ENCODE data around the gene UBE2G1. TPM values are rescaled to one million over a fixed set of nuclear protein-coding genes. Genes with fewer than 3 reads are reported as not detected.

The UBE2G1 gene
- polyA plus RNA-seq, 3 donors: 53.6 to 59.7 (median 57.6) TPM

GRCh38 chr17:4310354-4311060, 56.0 kb downstream of the UBE2G1 start:
- no peak for DNase-seq

- no peak for DNase-seq
Measured at GRCh38 chr17:4309897-4310296, 56.6 kb downstream of the UBE2G1 start.

- DNase-seq: no peak
Measured at GRCh38 chr17:4307179-4307930, 59.1 kb downstream of the UBE2G1 start.

DNA sequence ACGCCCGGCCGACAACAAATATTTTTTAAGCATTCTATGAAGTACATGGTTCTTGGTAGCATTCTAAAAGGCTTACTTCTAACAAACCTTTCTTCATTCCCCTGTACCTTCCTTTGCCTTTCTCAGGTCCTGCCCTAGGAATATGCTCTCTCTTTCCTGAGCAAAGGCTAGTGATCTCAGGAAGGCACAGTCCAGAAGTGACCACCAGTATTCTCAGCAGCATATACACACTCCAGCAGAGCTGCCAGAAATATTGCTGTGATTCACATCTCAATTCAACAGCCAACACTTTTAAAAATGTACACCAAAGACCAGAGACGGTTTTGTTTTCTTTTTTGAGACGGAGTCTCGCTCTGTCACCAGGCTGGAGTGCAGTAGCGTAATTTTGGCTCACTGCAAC, 61.3 kb downstream of the UBE2G1 start:
- DNase-seq: no peak

- DNase-seq: no peak
Measured at GRCh38 chr17:4304417-4305027, 62.0 kb downstream of the UBE2G1 start.

GRCh38 chr17:4301066-4301465, 65.4 kb downstream of the UBE2G1 start:
- no peak for DNase-seq

- no peak for DNase-seq
Measured at GRCh38 chr17:4297351-4297750, 69.1 kb downstream of the UBE2G1 start.

GRCh38 chr17:4295686-4296085, 70.8 kb downstream of the UBE2G1 start:
- no peak for DNase-seq

GRCh38 chr17:4293572-4293971, 72.9 kb downstream of the UBE2G1 start:
- DNase-seq: no peak

GRCh38 chr17:4287710-4288109, 78.8 kb downstream of the UBE2G1 start:
- DNase-seq: no peak

GRCh38 chr17:4276514-4276913, 90.0 kb downstream of the UBE2G1 start:
- no peak for DNase-seq

DNA sequence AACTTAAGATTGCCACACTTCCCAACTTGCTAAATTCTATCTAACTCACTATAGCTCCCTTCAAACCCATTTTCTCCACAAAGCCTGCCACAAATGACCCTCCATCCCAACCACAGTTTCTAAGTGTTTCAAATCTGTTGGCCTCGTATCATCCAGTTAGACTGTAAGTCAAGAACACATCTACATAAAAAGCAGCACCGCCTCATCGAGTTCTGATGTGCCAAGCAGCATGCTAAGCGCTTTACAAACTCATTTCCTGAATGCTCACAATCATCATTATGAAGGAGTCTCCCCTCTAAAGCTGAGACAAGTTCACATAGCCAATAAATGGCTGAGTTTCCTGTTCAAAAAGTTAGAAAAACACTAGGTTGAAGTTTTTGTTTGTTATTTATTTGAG, 93.5 kb downstream of the UBE2G1 start:
- no peak for DNase-seq

DNA sequence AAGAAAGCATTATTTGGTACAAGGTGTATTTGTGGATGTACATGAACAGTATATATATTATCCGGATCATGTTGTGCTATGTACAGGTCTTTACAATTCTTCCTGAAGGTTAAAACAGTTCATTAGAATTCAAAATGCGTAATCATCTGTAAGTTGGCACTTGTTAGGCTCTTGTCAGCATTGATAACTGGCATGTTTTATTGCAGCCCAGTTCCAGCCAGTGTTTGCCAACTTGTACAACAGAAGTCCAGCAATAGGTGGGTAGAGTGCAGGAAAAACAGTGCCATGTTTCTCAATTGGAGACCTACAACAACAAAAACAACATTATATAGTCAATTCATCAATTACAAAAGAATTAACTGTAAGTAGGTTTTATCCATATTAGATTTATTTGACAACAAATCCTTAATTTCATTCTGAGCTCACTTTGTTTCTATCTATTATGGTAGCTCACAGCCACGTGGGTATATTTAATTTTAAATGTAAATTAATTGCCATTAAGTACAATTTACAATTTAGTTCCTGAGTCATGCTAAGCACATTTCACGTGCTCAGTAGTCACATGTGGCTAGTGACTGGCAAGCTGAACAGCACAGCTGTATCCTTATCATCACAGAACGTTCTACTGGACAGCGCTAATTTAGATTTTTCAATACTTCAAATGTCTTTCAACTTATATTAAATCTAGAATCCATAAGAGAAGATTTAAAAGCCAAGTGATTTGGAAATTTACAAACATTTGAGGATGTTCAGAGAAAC, 94.1 kb downstream of the UBE2G1 start:
- no peak for DNase-seq

GRCh38 chr17:4270736-4271135, 95.7 kb downstream of the UBE2G1 start:
- DNase-seq: no peak

- DNase-seq: no peak
Measured at GRCh38 chr17:4269915-4270314, 96.6 kb downstream of the UBE2G1 start.

DNA sequence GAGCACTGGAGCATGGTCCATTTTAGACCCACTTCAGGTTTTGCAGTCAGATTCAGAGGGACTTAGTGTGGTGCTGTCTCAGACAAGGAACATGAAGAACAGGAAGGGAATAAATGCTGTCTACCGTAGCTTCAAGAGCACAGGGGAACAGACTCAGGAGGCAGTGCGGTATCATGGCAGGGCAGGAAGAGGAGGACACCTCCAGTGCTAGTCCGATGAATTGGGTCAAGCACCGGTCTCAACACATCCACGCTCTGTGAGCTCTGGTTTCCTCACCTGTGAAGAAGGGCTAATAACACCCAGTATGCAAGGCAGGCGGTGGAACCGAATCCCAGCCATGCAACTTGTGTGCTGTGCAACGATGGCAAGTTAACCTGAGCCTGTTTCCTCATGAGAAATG, 99.1 kb downstream of the UBE2G1 start:
- no peak for DNase-seq

GRCh38 chr17:4266550-4266949, 99.9 kb downstream of the UBE2G1 start:
- no peak for DNase-seq

DNA sequence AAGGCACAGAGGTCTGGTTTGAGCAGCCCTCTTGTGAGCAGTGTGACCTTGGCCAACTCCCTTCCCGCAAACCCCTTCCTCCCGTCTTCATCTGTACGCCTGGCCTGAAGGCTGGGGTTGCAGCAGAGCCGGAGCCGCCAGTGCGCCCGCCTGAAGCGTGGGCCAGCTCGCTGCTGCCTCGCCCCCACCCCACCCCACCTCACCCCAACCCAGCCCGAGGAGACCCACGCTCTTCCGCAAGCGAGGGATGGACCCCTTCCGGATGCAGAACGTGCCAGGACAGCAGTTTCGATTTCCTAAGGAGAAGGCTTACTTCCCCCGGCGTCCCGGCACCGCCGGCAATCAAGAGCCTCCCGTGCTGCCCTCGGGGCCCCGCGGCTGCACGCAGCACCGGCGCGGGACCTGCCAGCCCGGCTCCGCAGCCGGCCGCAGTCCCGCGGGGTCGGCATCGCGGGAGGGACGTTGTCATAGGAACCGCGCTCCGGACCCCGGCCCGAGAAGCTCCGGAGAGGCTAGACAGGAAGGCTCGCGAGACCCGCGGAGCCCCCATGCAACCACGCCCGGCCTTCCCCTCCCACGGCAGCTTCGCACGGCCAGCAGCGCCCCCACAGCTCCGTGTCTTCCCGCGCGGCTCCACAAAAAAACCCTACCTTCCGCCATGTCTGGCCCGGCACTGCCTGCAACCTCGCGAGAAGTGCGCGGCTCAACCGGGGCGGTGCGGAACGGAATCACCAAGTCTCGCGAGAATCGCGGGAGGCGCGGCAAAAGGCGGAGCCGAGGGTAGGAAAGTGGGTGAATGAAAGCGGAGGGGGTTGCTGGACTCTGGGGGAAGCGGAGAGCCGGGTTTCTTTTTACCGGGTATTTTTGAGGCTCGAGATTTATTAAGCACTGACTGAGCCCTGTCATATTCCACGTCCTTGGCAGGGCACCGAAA, 102.9 kb downstream of the UBE2G1 start, which contains the start of gene ANKFY1:
Gene ANKFY1 (minus strand): TSS at position 698 of the 934 bp plus-strand sequence. CDS start 38 bp downstream, at position 660.
- peak; percentile 96 for DNase-seq

DNA sequence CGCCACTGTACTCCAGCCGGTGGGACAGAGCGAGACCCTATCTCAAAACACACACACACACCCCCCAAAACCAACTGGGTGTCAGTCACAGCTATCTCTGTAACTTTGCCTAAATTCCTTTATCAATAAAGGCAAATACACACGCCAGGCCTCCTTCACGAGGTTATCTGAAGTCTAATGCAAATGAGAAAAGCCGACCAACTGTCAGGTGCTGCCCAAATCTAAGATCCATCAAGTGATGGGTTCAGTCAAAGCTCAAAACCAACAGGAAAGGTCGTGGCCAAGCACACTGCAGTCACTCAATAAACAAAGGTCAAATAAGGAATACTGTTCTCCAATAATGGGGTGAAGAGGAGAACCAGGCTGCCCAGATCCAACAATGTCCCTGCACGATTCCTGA, 103.8 kb downstream of the UBE2G1 start:
- DNase-seq: no peak

DNA sequence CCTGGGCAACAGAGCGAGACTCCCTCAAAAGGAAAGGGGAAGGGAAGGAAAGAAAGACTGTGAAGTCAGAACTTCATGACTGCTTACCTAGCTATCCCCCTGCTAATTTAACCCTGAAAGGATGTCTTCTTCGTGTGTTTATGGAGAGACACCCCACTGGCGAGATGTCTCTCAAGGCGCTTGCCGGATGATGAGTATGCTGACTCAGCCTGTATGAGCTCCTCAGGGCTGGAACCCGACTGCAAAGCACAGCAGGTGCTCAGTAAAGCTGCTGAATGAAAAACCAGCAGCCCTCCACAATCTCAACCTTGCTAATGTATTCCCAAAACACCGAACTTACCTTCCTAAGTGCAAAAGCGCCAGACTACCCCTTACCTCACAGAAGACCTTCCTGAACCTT, 105.0 kb downstream of the UBE2G1 start:
- no peak for DNase-seq

DNA sequence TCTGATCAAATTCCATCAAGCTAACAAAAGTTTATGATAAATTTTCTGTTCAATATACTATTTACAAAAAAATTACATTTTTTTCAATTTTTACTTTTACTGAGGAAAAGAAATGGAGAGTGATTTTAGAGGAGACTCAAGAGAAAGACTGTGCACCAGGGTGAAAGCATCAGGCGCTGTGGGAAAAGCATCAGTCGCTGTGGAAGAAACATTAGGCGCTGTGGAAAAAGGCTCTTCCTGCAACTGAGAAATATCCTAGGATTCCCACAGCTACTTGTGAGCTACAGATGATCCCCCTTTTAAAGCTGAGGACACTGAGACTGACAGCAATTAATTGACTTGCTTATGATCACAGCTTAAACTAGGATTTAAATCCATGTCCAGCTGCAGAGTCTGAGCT, 107.6 kb downstream of the UBE2G1 start:
- DNase-seq: no peak
